ENCODE data around the gene LAMP1. TPM values are rescaled to one million over a fixed set of nuclear protein-coding genes. Genes with fewer than 3 reads are reported as not detected.

Gene LAMP1
- total and polyA plus RNA-seq, 2 experiments from 2014 or later: 34.5 to 107 TPM

- no peak for TF ChIP-seq NANOG (IDR thresholded peaks at IDR 0.05; ENCODE audit: borderline replicate concordance)
- no peak for TF ChIP-seq ZNF462 (CRISPR knock-in tag; IDR thresholded peaks at IDR 0.05)
- no peak for TF ChIP-seq STAT1 (IDR thresholded peaks at IDR 0.05; ENCODE audit: unreplicated experiment)
- TF ChIP-seq ETS1 (IDR thresholded peaks at IDR 0.05): no peak
- no peak for TF ChIP-seq JUNB (IDR thresholded peaks at IDR 0.05; ENCODE audit: unreplicated experiment)
- TF ChIP-seq ZNF114 (CRISPR knock-in tag; IDR thresholded peaks at IDR 0.05): no peak
- no peak for TF ChIP-seq CREB1 (CRISPR knock-in tag; IDR thresholded peaks at IDR 0.05; ENCODE audit: low read depth)
- TF ChIP-seq EZH2 (IDR thresholded peaks at IDR 0.05; ENCODE audit: low read depth, unreplicated experiment): no peak
- no peak for TF ChIP-seq REST (IDR thresholded peaks at IDR 0.05; ENCODE audit: unreplicated experiment)
- TF ChIP-seq POLR2AphosphoS5 (IDR thresholded peaks at IDR 0.05; ENCODE audit: low read depth): no peak
- TF ChIP-seq CTCF (conservative IDR thresholded peaks at IDR 0.05; ENCODE audit: low read depth in 2 of 2): no peak
- no peak for TF ChIP-seq ZNF331 (CRISPR knock-in tag; IDR thresholded peaks at IDR 0.05; ENCODE audit: low read depth)
- no peak for TF ChIP-seq EZH2phosphoT487 (IDR thresholded peaks at IDR 0.05; ENCODE audit: unreplicated experiment)
- H3K36me3 Mint-ChIP-seq (ENCODE audit: low read depth): peaks cover 79% of the 10 kb centered on the region
- H3K36me3 ChIP-seq (ENCODE audit: insufficient read depth): peaks cover 18% of the 10 kb centered on the region
These were observed 51.6 kb downstream of the LAMP1 start for GRCh38 chr13:113348591-113348990.

More at GRCh38 chr13:113348591-113348990, 51.6 kb downstream of the LAMP1 start:
- ATAC-seq (no peak), DNase-seq (ENCODE audit: low spot score) (no peak)
- Mint-ChIP-seq H3K27ac (no peak overlapping the region), H3K4me1 (no peaks in the 10 kb centered on the region), H3K4me3 (no peak overlapping the region), H3K27me3 (ENCODE audit: insufficient read depth, low read depth, poor library complexity) (peaks cover 10% of the 10 kb centered on the region), H3K9me3 (peaks cover 25% of the 10 kb centered on the region)
- no peaks in the 10 kb centered on the region for H3K9me2 ChIP-seq (ENCODE audit: insufficient read depth)
- H3K79me2 ChIP-seq (replicated peaks; ENCODE audit: insufficient read depth): 0 out of 2 replicates have a peak, but pooled peaks cover 3% of the 10 kb centered on the region
- no peaks in the 10 kb centered on the region for H3K27me3 ChIP-seq (ENCODE audit: insufficient read depth)
- H3K27ac ChIP-seq (ENCODE audit: low read depth): no peak overlapping the region
- H2AFZ ChIP-seq: no peak overlapping the region
- H3K4me3 ChIP-seq: no peak overlapping the region
- H3F3A ChIP-seq (replicated peaks; ENCODE audit: low read depth): peaks cover 6% of the 10 kb centered on the region; the same call in 1 of the 2 replicates
- H3K4me1 ChIP-seq (ENCODE audit: insufficient read depth): no peaks in the 10 kb centered on the region
- no peak overlapping the region for H3K4me2 ChIP-seq
- H4K20me1 ChIP-seq (replicated peaks; ENCODE audit: insufficient read depth): peaks cover 10% of the 10 kb centered on the region

Measured in GM23338 (cell line).